Gastroesophageal sphincter (tissue), 3 donors: Measurements from ENCODE around the gene CHN1.

Experiments
- POLR2A ChIP-seq, 2 donors: fragments of 450-650 bp; IDR thresholded peaks; one replicate each; pipeline ENCODE4 v1.6.1; 2017; ENCODE audit warnings: antibody characterized with exemption in 2 of 2, mild to moderate bottlenecking in 2 of 2, moderate library complexity in 1 of 2
- POLR2AphosphoS5 ChIP-seq: sonication (generic); formaldehyde crosslinking; IDR thresholded peaks from one replicate; pipeline ENCODE4 v1.6.1; 2017; ENCODE audit warnings: antibody characterized with exemption
- TF ChIP-seq, protein P1 (sequence below), 4 experiments: fragments of 200-600 bp in 2 of 4; fragments of 450-650 bp in 2 of 4; sonication (generic) in 1 of 4; IDR thresholded peaks; one replicate each; pipeline ENCODE4 v1.5.1; 2017 to 2019; ENCODE audit warnings: antibody characterized with exemption in 4 of 4, mild to moderate bottlenecking in 2 of 4, moderate library complexity in 2 of 4

DNA sequence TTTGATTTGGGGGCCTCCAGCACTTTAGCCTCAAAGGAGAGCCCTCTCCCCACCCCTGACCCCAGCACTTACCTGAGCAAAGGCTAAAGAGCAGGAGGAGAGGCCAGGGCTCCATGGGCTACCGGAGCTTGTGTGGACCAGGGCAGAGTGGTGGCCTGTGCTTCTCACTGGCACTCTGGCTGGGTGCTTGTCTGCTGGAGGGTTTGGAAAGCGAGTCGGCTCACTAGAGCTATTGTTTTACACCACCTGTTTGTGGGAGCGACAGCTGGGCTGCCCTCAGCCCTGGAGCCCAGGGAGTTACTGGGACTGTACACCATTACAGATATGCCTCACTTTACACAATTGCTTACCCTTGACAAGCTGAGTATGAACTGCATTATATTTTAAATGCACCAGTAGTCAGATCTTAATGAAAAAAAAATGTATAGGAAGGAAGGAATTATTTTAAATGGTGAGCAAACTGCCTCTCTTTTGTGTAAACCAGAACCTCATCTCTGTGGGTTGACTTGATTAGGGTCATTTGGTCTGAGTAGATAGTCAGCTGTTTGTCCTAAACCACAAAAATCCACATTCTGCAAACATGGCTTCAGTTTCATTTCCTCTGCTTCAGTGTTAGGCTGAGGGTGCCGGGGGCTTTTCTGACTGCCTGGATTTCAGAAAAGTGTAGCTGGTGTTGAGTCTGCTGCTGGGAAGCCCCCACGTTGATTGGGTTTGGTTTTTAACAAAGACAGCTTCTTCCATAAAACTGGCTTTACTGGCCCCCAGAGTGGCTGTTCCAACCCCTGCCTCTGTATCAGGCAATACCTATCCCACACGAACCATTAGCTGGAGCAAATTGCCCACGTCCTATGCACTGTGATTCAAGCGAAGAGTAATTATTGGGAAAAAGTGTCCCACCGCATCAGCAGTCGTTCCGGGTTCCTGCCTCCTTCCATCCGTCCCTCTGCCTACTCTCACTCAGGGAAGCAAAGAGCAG lies 240.6 kb downstream of the CHN1 start, which contains the start of gene CHRNA1:
- TF ChIP-seq POLR2A (IDR thresholded peaks at IDR 0.05), result no peak
- no peak for TF ChIP-seq POLR2AphosphoS5
- TF ChIP-seq, protein P1, sequence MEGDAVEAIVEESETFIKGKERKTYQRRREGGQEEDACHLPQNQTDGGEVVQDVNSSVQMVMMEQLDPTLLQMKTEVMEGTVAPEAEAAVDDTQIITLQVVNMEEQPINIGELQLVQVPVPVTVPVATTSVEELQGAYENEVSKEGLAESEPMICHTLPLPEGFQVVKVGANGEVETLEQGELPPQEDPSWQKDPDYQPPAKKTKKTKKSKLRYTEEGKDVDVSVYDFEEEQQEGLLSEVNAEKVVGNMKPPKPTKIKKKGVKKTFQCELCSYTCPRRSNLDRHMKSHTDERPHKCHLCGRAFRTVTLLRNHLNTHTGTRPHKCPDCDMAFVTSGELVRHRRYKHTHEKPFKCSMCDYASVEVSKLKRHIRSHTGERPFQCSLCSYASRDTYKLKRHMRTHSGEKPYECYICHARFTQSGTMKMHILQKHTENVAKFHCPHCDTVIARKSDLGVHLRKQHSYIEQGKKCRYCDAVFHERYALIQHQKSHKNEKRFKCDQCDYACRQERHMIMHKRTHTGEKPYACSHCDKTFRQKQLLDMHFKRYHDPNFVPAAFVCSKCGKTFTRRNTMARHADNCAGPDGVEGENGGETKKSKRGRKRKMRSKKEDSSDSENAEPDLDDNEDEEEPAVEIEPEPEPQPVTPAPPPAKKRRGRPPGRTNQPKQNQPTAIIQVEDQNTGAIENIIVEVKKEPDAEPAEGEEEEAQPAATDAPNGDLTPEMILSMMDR (IDR thresholded peaks at IDR 0.05), result no peak
